Hindlimb muscle (tissue), 1 donor: ENCODE data around the gene TUB. TPM values are rescaled to one million over a fixed set of nuclear protein-coding genes. Genes with fewer than 3 reads are reported as not detected.

Experiments
- DNase-seq: peaks from one replicate; pipeline ENCODE4 v3.0.0-alpha.2; 2013
- polyA plus RNA-seq: library from polyadenylated mRNA; unstranded; fragments of 120-200 nt; gene quantifications from one replicate; pipeline ENCODE4 v1.2.1, GENCODE V29; 2013; ENCODE audit not compliant: insufficient read length

The TUB gene
- polyA plus RNA-seq, 1 donor, result 9.3 TPM

- DNase-seq, result no peak
Observed at GRCh38 chr11:8109675-8110074, 28.7 kb downstream of the TUB start.

GRCh38 chr11:8110396-8110795 lies 29.4 kb downstream of the TUB start:
- DNase-seq, result no peak

DNA sequence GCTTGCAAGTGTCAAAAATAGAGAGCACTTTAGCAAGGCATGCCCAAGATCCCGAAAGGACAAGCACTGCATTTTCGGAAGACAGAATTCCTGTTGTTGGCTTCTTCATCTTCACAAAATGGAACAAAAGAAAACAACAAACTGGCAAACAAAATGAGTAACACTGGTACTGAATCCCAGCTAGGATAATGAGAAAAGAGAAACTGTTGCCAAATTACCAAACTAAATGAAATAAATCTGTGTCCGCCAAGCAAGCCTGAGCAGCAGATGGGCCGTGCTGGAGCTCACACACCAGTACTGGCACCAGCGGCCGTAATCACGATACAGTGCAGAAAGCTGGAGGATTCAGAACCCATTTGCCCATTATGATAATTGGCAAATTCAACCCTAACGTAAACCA lies 30.6 kb downstream of the TUB start:
- DNase-seq, result no peak

DNA sequence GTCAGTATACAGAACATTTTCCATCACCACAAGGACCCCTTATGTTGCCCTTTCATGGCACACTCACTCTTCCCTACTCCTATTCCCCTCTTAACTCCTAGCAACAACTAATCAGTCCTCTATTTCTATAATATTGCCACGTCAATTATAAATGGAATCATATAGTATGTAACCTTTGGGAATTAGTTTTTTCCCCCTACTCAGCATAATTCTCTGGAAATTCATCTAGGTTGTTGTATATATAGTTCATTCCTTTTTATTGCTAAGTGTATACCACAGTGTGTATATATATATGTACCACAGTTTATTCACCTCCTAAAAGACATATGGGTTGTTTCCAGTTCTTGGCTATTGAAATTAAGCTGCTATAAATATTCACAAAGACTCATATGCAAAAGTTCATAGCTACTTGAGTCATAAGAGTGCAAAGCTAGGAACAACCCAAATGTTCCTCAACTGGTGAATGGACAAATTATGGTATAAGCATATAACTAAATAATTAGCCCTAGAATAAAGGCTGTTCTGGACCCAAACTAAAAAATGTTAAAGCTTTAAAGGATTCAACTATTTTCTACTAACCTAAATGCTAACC lies 41.3 kb downstream of the TUB start:
- DNase-seq, result no peak

DNA sequence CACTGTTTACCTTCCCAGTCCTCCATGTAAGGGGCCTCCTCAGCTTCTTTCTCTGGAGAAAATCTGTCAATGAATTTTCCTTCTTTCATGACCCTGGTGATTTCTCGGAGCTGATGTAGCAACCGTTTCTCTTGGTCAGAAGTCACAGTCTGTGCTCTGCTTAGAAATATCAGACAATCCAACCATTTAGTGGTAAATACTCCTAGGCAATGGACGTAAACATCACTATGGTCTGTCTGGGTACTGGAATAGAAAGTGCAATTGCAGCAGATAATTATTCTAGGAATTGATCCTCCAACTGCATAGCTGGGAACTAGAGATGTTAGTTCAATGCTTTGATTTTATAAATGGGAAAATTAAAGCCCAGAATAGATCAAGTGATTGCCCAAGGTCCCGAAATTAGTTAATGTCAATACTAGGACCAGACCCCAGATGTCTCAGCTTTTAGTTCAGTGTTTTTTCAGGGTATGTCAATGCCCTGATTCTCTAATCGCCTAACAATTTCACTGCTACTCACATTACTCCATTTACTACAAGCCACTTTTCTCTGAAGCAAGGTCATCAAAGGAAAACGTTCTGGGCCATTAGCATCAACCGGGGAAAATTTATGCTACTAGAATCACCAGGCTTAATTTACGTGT lies 45.8 kb downstream of the TUB start:
- DNase-seq, result no peak

- no peak for DNase-seq
Observed at GRCh38 chr11:8127447-8127846, 46.4 kb downstream of the TUB start.

DNA sequence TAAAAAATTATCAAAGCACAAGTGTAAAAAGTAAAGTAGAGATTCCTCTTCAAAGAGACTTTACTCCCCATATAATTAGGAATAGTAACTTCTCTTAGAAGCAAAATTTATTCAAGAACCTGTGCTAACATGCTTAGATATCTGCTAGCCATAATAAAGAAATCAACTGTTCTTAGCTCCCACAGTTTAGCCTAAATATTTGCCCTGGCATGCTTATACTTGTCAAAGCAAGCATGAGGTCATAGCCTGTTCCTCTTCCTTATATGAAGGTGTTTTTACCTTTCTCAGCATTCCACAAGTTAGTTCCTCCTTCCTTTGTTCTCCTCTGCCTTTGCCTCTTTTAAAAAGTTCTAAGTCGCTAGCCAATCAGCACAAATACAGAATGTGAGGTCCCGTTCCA lies 57.5 kb downstream of the TUB start:
- no peak for DNase-seq

- DNase-seq, result no peak
Observed at GRCh38 chr11:8149726-8150125, 68.7 kb downstream of the TUB start.

Other genes starting within 250 kb of the TUB start
- gene OR10A6, start 149.9 kb upstream of the TUB start, polyA plus RNA-seq, result not detected
- not detected for gene OR10A3, start 139.5 kb upstream of the TUB start, polyA plus RNA-seq
- gene NLRP10, start 115.8 kb upstream of the TUB start, polyA plus RNA-seq, result not detected
- gene EIF3F, start 93.9 kb upstream of the TUB start, polyA plus RNA-seq, result 481 TPM
- 0.25 TPM for gene RIC3, start 87.8 kb downstream of the TUB start, polyA plus RNA-seq
- 1.9 TPM for gene LMO1, start 182.7 kb downstream of the TUB start, polyA plus RNA-seq